Medulla oblongata (tissue), 1 donor: ENCODE measurements around the gene MYO1D.
A peak's percentile ranks its signal among the peaks of the same experiment; 100 is the strongest.
"Not testable (repeated sequence)": the region's sequence is repeated elsewhere in the genome, so short reads cannot be mapped to it uniquely, and the experiment has no call there.

ENCODE experiments used
- DNase-seq: peaks from one replicate; pipeline ENCODE4 v3.0.0-alpha.2; 2015; ENCODE audit errors: extremely low spot score

MYO1D gene

DNA sequence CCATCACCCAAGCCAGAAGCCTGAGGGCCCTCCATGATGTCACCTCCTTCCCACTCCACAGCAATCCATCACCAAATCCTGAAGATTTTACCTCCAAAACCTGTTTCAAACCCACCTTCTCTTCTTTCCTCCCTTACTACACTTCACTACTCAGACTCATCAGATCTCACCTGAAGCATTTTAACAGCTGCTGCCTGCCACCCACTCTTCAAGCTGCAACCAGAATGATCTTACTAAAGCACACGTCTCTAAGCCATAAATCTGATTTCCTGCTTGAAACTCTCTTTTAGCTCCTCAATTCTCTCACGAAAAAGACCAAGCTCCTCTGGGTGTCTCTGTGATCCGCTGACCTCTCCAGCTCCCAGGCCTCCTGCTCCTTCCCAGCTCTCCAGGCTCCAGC, 343.6 kb downstream of the MYO1D start:
- DNase-seq = no peak

DNA sequence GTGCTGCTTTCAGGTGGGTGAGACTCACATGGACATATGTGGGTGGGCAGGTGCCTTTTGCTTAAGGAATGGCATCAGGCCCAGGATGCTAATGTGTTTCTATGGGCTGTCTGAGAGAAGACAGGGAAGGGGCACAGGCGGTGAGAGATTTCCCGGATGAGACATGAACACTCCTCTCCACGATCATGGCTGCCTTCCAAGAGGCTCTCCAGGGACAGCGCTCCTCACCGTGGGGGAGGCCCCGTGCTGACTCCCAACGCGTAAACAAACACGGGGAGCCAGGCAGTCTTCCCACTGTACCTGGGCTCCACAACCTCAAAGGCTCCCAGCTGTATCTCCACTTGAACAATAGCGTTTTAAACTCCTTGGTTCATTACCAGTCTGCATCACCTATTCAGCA, 347.3 kb downstream of the MYO1D start:
- DNase-seq = no peak

DNA sequence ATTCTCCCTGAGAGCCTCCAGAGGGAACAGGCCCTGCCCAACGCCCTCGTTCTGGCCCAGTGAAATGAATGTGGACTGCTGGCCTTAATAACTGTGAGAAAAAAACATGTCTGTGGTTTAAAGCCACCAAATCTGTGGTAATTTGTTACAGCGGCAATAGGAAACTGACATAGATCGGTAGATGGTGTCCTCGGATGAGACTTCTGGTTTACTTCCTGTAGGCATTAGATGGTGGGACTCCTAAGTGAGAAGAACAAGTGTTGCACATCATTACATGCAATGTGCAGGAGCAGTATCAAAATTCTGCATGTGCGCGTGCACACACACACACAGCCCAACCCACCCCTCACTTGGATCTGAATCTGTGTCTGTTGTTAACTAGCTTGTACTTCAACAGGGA, 348.1 kb downstream of the MYO1D start:
- no peak for DNase-seq

DNA sequence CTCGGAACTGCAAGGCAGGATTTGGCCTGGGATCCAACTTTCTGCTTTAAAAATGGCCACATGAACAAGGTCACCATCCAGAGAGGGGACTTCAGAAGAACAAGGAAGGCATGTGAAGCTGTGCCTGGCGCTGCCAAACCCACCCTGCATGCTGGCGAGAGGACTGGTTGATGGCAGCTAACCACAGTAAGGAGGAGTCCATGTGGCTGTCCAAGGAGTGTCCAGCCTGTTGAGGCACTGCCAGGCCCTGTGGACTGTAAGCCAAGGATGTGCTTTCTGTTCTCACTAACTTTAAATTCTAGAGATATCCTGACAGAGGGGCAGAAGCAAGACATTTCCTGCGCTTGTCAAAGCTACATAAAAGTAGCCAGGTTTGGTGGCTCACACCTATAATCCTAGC, 349.8 kb downstream of the MYO1D start:
- DNase-seq = no peak

DNA sequence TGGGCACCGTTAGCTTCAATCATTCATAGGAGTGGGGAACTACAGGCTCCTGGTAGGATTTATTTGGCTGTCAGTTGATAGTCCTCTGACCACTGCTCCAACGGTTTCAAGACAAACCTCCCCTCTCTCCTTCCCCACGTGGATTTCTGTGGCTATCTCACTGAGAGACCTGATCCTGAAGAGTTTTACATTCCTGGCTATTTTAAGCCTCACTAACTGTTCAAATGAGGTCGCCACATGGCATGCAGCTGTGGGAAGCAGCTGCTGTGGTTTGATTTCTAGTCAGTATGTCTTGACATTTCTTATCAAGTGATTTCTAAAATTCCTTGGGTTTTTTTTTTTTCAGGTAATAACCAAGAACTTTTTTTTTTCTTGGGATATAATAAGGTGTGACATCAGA, 351.8 kb downstream of the MYO1D start:
- DNase-seq = no peak

DNA sequence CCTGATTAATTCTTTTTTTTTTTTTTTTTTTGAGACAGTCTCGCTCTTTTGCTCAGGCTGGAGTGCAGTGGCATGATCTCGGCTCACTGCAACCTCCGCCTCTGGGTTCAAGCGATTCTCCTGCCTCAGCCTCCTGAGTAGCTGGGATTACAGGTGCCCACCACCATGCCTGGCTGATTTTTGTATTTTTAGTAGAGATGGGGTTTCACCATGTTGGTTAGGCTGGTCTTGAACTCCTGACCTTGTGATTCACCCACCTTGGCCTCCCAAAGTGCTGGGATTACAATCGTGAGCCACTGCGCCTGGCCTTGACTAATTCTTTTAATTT, 352.4 kb downstream of the MYO1D start:
- DNase-seq = not testable (repeated sequence)

DNA sequence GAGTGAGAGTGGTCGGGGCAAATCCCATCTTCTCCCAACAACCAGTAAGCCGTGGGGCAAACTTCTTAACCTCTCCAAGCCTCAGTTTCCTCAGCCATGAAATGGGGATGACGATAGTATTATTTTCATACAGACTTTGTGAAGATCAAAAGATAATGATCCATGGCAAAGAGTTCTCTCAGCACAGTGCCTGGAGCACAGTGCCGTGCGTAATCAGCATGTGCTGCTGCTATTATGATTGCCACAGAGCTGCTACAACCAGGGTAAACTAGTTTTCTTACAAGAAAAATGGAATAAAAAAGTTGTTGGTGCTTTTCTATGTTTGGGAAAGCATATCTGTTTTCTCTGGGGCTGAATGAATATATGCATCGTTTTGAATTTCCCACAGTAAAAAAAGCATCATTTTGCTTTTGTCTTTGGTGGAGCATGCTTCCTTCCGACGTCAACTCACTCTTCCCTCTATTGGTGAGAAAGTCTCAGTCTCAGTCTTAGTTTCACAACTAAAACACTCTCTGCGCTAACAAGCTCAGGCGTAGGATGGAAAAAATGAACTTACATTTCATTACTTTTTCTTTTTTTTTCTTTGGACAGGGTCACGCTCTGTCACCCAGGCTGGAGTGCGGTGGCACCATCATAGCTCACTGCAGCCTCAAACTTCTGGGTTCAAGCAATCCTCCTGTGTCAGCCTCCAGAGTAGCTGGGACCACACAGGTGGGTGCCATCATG, 352.9 kb downstream of the MYO1D start:
- no peak for DNase-seq

DNA sequence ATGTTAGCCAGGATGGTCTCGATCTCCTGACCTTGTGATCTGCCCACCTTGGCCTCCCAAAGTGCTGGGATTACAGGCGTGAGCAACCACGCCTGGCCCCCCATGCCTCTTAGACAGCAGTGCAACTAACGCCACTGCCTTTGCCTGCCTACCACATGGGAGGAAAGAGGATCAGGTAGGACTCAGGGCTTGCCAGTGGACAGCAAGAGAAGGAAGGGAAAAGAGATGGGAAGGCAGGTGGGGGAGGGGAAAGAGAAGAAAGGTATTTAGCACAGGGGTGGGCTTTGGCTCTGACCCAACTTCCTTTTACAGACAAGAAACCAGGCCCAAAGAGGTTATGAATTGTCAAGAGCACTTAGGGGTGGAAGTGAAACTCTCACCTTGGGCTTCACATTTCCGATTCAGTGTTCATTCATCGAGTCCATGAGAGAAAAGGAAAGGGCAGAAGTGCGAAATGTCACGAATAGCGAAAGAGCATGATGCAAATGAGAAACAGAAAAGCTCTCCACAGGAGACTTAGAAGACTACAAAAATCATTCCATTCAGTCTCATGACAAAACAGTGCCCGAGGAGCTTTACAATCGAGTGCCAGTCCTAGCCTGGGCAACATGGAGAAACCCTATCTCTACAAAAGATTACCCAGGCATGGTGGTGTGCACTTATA, 353.8 kb downstream of the MYO1D start:
- no peak for DNase-seq

DNA sequence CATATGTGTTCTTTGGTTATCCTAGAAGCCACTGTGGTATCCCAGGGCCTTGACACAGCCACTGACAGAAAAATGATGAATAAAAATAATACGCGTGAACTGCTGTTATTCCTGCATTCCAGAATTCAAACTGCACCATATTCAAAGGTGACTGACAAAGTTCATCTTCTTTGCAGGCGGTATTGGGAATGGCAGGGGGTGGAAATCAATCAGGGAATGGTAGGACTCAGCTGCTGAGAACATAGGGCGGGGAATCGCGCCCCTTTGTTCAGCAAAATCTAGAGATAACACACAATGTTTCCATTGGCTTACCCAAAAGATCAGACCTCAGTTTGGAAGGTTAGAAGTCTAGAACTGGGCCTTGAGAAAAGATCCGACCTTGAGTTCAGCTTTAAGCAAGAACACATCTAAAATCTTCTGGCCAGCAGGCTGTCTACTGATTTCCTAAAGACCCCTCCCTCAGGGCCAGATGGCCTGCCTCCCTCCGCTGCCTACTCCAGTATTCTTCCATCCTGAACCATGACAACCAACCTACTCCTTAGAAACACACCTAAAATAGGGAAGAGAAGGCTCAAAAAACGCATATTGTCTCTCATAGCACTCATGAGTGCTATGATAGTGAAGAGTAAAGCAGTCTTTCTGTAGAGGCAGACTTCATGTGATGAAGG, 356.1 kb downstream of the MYO1D start:
- no peak for DNase-seq

DNA sequence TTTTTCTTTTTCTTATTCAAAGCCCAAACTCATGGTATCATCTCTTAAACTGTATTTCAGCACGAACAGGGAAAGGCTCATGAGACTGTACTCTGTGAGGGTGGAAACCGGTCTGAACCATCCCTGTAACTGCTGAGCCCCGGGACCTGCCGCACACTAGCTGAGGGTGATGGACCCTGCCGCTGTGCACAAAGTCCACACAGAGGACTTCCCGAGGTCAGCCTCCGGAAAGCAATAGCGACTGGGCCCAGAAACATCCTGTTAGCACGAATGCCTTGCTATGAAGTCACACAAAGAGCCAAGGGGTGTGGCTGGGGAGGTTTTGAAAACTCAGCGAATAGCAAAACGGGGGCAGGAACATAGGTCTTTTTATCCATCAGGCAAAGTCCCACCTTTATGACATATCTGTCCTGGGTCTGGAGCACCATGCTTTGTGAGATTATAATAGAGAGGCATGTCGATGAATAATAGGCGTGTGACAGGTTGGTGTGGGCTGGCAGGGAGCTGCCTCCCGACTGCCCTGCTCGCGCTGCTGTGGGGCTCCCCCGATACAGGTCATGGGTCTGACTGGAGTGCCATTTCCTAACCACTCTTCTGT, 356.7 kb downstream of the MYO1D start:
- no peak for DNase-seq

DNA sequence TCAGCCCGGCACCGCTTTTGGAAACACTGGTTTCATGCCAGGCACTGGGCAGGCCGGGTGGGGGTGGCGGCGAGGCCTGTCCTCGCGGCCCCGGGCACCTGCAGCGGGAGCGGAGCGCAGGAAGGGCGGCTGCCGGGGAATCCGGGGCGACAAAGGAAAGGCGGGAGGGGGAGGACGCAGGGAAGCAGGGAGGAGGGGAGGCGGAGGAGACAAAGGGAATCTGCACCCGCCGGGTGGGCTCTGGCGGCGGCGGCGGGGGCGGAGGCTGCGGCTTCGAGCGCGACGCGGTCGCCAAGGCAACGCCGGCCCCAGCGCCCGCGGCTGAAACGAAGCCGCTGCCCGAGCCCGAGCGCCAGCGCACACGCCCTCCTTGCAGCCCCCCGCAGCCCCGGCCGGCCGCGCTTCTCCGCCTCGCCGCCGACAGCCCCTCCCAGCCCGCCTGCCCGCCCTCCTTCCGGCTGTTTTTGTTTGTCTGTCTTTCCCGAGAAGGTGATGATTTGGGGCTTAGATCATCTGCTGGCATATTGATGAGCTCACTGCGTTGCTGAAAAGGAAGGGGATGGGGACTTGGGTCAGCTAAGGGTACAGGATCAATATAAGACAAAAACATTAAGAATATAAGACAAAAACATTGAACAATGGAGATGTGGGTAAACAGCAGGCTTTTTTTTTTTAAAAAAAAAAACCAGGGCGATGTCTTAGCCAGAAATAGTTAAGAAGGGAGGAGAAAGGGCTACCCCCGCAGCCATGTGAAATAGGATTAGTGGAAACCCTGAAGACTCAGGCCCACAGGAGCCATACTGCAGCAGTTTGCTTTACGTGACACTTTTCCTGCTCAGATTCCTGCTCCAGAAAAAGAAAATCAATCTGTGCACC, 357.5 kb downstream of the MYO1D start:
- no peak for DNase-seq

DNA sequence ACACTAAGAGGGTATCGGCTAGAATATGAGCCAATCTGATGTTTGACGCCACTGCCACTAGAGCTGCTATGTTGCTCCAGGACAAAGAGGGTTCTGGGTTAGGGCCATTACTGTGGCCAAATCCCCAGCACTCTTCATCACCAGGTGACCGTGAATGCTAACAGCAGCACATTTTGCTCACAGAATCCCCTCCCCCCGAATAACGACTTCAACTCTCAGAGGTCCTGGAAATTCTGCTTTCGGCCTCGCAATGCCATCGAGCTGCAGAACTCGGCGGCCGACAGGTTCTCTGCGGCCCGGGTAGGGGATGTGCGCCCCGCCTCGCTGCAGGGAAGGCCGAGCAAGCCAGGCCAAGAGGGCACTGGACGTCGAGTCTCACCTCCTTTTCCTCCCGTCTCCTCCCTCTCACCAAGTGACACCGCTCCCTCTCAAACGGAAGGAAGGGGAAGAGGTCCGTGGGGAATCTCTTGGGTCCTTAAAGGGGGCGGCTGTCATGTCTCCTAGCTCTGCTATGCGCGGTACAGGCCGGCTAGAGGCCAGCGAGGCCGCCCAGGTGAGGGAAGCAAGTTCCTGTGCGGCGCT, 358.2 kb downstream of the MYO1D start:
- no peak for DNase-seq

DNA sequence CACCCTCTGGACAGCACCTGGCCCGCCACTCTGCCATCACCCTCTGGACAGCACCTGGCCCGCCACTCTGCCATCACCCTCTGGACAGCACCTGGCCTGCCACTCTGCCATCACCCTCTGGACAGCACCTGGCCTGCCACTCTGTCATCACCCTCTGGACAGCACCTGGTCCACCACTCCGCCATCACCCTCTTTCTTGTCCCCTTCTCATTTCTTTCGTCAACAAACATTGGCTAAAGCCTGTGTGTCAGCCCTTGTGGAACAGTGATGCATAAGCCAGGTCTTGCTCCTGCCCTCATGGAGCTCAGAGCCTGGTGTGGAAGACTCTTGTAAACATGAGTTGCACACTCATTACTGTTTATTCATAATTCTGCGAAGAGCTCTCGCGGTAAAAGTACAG, 358.9 kb downstream of the MYO1D start:
- DNase-seq = no peak

DNA sequence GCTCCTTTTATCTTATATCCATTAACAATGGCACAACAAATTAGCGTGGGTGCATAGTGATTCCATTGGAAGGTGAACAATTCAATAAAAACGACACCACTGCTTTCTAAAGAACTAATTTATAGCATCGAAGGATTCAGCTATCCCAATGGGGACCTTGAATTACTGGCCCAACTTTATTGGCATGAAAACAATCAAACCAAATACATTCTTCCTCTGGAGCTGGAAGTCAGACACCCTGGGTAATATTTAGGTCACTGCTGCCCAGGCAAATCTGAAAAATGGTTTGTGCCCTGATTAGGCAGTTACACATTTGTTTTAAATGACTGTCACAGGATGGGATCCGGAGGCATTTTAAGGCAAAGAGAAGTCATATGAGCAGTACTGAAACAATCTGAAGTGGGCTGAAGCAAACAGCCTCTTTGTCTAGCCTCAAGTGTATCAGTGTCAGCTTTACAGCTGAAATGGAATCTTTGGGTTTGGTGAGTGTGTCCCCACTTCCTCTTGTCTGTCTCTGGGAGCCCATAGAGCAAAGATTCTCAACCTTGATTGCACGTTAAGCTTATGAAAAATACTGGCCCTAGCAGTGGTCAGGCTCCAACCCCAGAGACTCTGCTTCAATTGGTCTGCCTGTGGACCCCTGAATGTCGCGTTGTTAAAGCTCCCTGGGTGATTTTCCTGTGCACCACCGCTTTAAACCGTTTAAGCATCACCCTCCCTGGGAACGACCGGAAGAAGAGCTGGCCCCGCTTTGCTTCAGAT, 359.8 kb downstream of the MYO1D start:
- no peak for DNase-seq

DNA sequence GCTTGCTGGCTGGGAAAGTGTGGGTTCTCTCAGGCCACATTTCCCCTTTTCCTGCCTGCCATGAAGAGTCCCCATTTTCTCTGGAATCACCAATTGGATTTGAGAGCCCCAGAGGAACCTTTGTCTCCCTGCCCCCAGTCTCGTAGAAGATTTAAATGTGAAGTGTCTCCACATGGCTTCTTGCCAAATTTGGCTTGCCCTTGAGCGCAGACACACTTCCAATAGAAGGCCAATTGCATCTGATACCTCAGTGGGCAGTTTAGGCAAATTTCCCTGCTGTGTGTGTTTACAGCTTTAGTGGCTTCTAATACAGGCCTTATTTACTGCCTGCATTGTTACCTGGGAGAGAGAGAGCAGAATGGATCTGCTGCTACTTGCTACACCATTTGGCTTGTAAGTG, 360.5 kb downstream of the MYO1D start:
- DNase-seq = peak; percentile 11

DNA sequence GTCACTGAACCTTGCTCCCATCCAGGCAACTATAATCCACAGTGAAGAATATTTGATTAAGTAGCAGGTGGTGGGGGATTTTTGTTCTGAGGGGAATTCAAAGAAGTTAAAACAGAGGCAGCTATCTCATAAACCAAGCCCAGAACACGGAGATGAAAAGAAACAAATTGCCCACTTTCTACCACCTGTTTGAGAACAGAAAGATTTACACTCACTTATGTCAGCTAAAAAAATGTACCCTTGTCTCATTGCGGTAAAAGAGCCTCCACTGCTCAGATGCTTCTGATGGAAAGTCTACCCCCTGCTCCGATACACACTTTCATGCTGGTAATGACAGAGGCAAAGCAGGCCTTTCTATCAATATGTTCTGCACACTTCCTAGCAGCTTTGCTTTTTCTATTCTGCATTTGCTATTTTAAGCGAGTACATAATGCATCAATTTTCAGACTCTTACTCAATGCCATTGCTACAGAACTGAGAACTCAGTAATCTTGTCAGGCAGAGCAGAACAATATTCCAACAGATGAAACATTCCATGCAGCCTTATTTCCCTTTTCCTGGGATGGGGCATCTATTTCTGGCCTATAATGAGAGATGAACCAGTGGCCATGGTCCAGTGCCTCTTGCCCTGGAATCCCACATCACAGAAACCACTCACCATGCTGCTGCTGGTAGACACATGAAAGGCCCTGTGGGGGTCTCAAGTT, 361.1 kb downstream of the MYO1D start:
- DNase-seq = no peak

DNA sequence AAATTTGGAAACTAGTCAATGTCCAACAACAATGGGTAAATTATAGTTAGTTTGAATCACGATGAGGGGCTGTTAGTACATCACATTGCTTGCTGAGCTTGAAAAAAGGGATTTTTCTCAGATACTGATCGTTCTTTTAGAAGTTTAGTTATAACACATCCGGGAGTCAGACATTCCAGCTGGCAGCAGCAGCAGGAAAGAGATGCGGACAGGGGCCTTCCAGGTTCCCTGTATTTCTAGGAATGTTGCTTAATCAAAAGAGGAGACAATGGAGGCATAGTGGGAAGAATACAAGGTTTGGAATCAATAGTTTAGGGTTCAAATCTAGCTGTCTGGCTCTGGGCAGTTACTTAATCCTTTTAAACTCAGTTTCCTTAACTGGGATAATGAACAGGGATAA, 362.3 kb downstream of the MYO1D start:
- DNase-seq = no peak

DNA sequence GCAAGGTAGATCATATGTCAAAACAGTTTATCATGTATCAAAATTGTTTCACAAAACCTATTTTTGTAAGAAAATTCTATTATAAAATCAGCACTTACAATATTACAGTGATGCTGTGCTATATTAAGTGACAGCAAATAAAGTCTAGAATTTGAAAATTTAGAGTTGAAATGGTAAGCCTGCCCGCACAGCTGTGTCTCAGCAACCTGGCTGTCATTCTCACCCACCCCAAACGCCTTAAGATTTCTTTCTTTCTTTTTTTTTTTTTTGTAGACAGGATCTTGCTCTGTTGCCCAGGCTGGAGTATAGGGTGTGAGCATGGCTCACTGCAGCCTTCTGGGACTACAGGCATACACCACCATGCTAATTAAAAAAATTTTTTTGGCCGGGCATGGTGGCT, 363.3 kb downstream of the MYO1D start:
- DNase-seq = no peak

DNA sequence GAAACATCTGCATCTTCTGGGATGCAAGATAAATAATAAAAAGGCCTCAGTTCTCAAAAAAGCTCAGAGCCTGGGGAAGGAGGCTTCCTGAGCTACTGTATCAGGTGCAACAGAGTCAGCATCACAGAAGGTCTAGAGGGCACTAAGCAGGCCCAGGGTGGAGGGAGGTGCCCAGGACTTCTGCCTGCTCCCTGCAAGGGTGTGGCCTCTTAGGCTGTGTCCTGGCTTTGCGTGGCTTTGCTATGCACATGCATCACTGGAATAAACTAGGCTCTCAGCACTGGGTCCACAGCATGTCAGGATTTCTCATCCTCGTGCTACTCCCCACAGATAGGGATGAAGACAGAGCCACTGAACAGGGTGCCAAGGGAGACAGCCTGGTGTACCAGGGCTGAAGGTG, 364.6 kb downstream of the MYO1D start:
- no peak for DNase-seq

DNA sequence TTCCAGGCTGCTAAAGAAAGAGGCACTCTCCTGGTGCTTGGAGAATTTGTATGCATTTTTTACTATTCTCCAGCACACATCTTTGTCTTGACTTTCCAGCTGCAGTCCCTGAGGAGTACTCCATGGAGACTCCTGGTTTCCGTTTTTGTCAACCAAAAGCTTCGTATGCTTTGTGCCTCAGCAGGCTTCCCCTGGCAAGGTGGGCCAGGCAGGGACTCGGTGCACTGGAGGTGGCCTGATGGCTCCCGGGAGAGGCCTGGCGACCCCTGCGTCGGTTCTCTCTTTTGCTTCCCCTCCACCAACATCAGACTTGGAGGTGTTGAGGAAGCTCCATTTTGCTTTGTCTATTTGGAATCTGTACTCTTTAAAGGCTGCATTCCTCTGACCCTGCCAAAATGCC, 366.5 kb downstream of the MYO1D start:
- no peak for DNase-seq
